ENCODE data around the gene STAT2.

Gene STAT2

DNA sequence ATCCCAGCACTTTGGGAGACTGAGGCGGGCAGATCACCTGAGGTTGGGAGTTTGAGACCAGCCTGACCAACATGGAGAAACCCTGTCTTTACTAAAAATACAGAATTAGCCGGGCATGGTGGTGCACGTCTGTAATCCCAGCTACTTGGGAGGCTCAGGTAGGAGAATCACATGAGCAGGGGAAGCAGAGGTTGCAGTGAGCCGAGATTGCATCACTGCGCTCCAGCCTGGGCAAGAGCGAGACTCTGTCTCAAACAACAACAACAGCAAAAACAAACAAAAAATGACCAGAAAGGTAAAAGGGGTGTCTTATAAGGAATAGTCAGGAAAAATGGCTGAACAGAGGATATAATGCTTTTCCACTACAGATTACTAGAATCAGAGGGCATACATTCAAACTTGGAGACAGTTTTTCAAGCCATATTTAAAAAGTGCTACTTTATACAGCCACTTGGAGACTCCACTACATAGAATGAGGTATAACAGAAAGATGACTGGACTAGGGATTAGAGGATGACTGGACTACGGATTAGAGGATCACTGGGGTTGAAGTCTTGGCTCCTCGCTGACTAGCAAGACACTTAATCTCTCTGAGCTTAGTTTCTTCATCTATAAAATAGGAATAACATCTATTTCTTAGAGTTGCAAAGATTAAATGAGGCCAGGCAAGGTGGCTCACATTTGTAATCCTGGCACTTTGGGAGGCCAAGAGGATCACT lies 54.9 kb downstream of the STAT2 start:
- no peak overlapping the region for H3K27ac ChIP-seq
- no peak for TF ChIP-seq ZFX (IDR thresholded peaks at IDR 0.05)
- TF ChIP-seq, protein P1, sequence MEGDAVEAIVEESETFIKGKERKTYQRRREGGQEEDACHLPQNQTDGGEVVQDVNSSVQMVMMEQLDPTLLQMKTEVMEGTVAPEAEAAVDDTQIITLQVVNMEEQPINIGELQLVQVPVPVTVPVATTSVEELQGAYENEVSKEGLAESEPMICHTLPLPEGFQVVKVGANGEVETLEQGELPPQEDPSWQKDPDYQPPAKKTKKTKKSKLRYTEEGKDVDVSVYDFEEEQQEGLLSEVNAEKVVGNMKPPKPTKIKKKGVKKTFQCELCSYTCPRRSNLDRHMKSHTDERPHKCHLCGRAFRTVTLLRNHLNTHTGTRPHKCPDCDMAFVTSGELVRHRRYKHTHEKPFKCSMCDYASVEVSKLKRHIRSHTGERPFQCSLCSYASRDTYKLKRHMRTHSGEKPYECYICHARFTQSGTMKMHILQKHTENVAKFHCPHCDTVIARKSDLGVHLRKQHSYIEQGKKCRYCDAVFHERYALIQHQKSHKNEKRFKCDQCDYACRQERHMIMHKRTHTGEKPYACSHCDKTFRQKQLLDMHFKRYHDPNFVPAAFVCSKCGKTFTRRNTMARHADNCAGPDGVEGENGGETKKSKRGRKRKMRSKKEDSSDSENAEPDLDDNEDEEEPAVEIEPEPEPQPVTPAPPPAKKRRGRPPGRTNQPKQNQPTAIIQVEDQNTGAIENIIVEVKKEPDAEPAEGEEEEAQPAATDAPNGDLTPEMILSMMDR (conservative IDR thresholded peaks at IDR 0.05): no peak

DNA sequence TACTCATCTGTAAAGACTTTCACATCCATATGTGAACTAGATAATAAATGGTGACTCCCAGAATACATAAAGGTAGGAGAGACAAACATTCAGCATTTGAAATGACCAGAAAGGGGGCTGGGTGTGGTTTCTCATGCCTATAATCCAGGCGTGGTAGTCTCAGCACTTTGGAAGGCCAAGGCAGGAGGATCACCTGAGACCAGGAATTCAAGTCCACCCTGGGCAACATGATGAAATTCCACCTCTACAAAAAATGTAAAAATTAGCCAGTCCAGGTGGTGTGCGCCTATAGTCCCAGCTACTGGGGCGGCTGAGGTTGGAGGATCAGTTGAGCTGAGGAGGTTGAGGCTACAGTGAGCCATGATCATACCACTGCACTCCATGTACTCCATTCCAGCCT lies 55.6 kb downstream of the STAT2 start:
- no peak overlapping the region for H3K27ac ChIP-seq
- TF ChIP-seq ZFX (IDR thresholded peaks at IDR 0.05): no peak
- TF ChIP-seq, protein P1 (conservative IDR thresholded peaks at IDR 0.05): no peak

DNA sequence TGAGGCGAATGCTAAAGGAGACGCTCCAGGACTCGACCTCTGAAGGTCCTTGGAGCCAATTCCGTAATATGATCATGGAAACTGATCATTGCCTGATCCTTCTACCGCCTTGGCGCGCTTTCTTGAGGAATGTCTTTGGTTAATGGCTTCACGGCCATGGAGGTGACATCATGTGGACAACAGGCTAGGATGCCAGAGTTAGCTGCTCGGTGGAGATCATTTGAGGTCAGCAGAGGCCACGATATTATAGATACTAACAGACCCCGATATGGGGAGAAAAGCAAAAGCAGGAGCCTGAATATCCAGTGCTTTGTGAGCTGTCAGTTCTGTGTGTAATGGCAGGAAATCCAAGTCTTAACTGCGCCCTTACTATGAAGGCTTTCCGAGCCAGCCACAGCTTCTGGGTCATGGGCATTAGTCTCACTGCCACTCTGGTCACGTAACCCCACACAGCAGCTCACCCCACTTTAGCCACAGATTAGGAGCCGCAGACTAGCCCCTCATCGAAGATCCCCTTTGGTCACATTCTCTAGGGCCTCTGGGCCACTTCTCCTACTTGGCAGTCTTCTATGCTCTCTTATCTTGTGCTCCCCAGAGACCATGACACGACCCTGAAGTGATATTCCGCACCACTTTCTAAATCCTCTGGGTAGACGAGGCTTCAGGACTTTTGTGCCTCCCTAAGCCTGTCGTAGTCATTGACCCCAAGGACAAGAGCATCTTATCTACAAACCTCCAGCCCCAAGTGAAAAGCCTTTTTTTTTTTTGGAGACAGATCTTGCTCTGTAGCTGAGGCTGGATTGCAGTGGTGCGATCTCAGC lies 59.1 kb downstream of the STAT2 start:
- TF ChIP-seq, protein P1 (conservative IDR thresholded peaks at IDR 0.05): no peak
- TF ChIP-seq ZFX (IDR thresholded peaks at IDR 0.05): no peak

GRCh38 chr12:56299853-56300643 lies 59.9 kb downstream of the STAT2 start, which contains the start of gene CS:
Gene CS (minus strand): TSS chr12:56300330. CDS start chr12:56300201, 129 bp downstream.
- TF ChIP-seq, protein P1 (conservative IDR thresholded peaks at IDR 0.05): no peak
- TF ChIP-seq ZFX (IDR thresholded peaks at IDR 0.05): peak; percentile 71
- peak within 1 kb of the TSS; percentile 97 for H3K27ac ChIP-seq

More for the DNA sequence above, 59.1 kb downstream of the STAT2 start:
- H3K27ac ChIP-seq: peak overlapping the region; percentile 97

DNA sequence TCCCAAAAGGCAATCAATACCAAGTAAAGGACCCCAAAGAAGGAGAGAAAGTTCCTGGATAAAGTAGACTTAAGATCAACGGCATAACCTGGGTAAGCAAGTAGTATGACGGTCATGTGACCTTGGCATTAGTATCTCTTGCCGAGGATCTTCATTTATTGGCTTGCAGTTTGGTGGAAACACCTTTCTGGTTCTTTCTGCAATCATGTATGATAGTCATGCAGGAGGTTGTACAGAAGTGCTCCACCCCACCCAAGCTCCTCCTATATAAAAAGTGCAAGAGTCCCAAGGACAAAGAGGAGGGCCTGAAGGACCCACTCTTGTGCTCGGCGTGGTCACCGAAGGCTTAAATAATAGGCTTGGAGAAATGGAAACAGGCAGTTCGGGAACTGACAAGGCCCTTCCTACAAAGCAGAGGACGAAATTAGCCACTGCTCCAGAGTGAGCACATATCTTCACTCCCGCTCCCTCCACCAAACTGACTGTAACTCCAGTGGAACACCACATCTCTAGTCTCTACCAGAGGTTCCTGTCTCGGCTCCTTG lies 60.5 kb downstream of the STAT2 start:
- peak overlapping the region; percentile 97 for H3K27ac ChIP-seq
- TF ChIP-seq, protein P1 (conservative IDR thresholded peaks at IDR 0.05): no peak
- TF ChIP-seq ZFX (IDR thresholded peaks at IDR 0.05): no peak

GRCh38 chr12:56298828-56299227 lies 61.1 kb downstream of the STAT2 start:
- peak overlapping the region; percentile 97 for H3K27ac ChIP-seq
- TF ChIP-seq, protein P1 (conservative IDR thresholded peaks at IDR 0.05): no peak
- no peak for TF ChIP-seq ZFX (IDR thresholded peaks at IDR 0.05)

All from C4-2B (cell line).